GM12878 (cell line): ENCODE results near the gene SLC38A5. TPM values are rescaled to one million over a fixed set of nuclear protein-coding genes. Genes with fewer than 3 reads are reported as not detected.

ENCODE experiments used
- ATAC-seq: fragments of 200-7000 bp; cut with Tn5 transposase; 3 replicates; pipeline ENCODE4 v1.9.1; 2020; ENCODE audit warnings: mild to moderate bottlenecking, moderate library complexity
- BruUV-seq: library from RNA; stranded (reverse); fragments of 400-500 nt; replicated peaks from 2 replicates; lab custom pipeline; 2021; lab: Mats Ljungman, UMichigan
- CTCF ChIA-PET: fragments of 300-600 bp; sonication (Branson Sonifier 250); formaldehyde crosslinking; extraction: SDS; loops from one replicate; lab custom pipeline; 2021; ENCODE audit warnings: inconsistent platforms; lab: Yijun Ruan, JAX
- POLR2A ChIA-PET: fragments of 350-600 bp; formaldehyde crosslinking; extraction: SDS; loops from one replicate; lab custom pipeline; 2021; ENCODE audit warnings: inconsistent platforms; lab: Charles Lee
- RAD21 ChIA-PET: fragments of 300-600 bp; sonication (Branson Sonifier 250); formaldehyde crosslinking; loops from one replicate; lab custom pipeline; 2023; ENCODE audit warnings: antibody characterized with exemption; ENCODE audit not compliant: unreplicated experiment; lab: Charles Lee
- SMC1A ChIA-PET: fragments of 300-600 bp; sonication (Branson Sonifier 250); formaldehyde crosslinking; loops from one replicate; lab custom pipeline; 2023; ENCODE audit not compliant: unreplicated experiment, uncharacterized antibody; lab: Charles Lee
- DNase-seq: peaks from one replicate; pipeline ENCODE4 v3.0.0-alpha.2; 2011; ENCODE audit warnings: low read depth, low spot score
- FAIRE-seq: peaks from 3 replicates; lab custom pipeline; 2011; peaks lifted over from hg19 to GRCh38; lab: Jason Lieb, UNC
- H2AFZ ChIP-seq: 2 replicates; pipeline ENCODE4 v1.6.0; 2011; ENCODE audit warnings: low read depth, low read length, control low read depth; ENCODE audit not compliant: control insufficient read depth
- H3K27ac ChIP-seq: 2 replicates; pipeline ENCODE4 v1.5.1; 2011; ENCODE audit warnings: control low read depth; ENCODE audit not compliant: control insufficient read depth, insufficient read depth
- H3K27me3 ChIP-seq, 2 experiments: replicated peaks in 1 of 2; 2 replicates each; pipeline versions ENCODE4 v1.6.0 to v1.6.1; 2011; ENCODE audit warnings: low read length in 1 of 2; ENCODE audit not compliant: control insufficient read depth in 2 of 2, insufficient read depth in 2 of 2
- H3K36me3 ChIP-seq, 2 experiments: 2 replicates each; pipeline ENCODE4 v1.5.1; 2011; ENCODE audit warnings: low read length in 1 of 2; ENCODE audit not compliant: control insufficient read depth in 2 of 2, insufficient read depth in 2 of 2
- H3K4me1 ChIP-seq: 2 replicates; pipeline ENCODE4 v1.6.1; 2011; ENCODE audit warnings: mild to moderate bottlenecking, low read length, moderate library complexity, mixed read lengths; ENCODE audit not compliant: control insufficient read depth, insufficient read depth
- H3K4me2 ChIP-seq: 2 replicates; pipeline ENCODE4 v1.6.0; 2011; ENCODE audit warnings: control low read depth; ENCODE audit not compliant: control insufficient read depth, insufficient read depth
- H3K4me3 ChIP-seq: fragments of 200-600 bp; sonication (generic); 2 replicates; pipeline ENCODE4 v1.5.1; 2016
- H3K79me2 ChIP-seq: 2 replicates; pipeline ENCODE4 v1.6.0; 2011; ENCODE audit warnings: low read length; ENCODE audit not compliant: control insufficient read depth, insufficient read depth
- H3K9ac ChIP-seq: 2 replicates; pipeline ENCODE4 v1.8.0; 2011; ENCODE audit warnings: low read length, control low read depth, mixed read lengths; ENCODE audit not compliant: control insufficient read depth, insufficient read depth
- H3K9me3 ChIP-seq: replicated peaks from 3 replicates; pipeline ENCODE4 v1.5.1; 2011; ENCODE audit warnings: mild to moderate bottlenecking, low read length; ENCODE audit not compliant: control insufficient read depth, insufficient read depth
- H4K20me1 ChIP-seq: 2 replicates; pipeline ENCODE4 v1.6.0; 2011; ENCODE audit not compliant: control insufficient read depth, insufficient read depth
- HDAC2 ChIP-seq: fragments of 200-600 bp; sonication (generic); IDR thresholded peaks from 2 replicates; pipeline ENCODE4 v1.6.1; 2017
- IRF4 ChIP-seq: IDR thresholded peaks from 2 replicates; pipeline ENCODE4 v1.6.1; 2011; ENCODE audit warnings: low read depth, low read length
- KDM1A ChIP-seq: fragments of 200-600 bp; sonication (generic); IDR thresholded peaks from 2 replicates; pipeline ENCODE4 v1.6.1; 2016; ENCODE audit warnings: borderline replicate concordance
- MXI1 ChIP-seq: fragments of 150-350 bp; IDR thresholded peaks from 2 replicates; pipeline ENCODE4 v1.6.1; 2011; ENCODE audit warnings: low read depth, mild to moderate bottlenecking, inconsistent platforms, low read length, improper control_type of control experiment
- MYC ChIP-seq: IDR thresholded peaks from 2 replicates; pipeline ENCODE4 v1.6.1; 2011; ENCODE audit warnings: mild to moderate bottlenecking, low read length, moderate library complexity, inconsistent platforms; ENCODE audit not compliant: insufficient read depth, insufficient replicate concordance, insufficient read length, severe bottlenecking
- SREBF1 ChIP-seq: IDR thresholded peaks from 2 replicates; pipeline ENCODE4 v1.6.1; 2012; ENCODE audit warnings: mild to moderate bottlenecking, low read length
- ZNF217 ChIP-seq: fragments of 450-650 bp; IDR thresholded peaks from 2 replicates; pipeline ENCODE4 v1.6.1; 2017; ENCODE audit warnings: antibody characterized with exemption, mild to moderate bottlenecking
- WGBS: methylation state at CpG from one replicate; pipeline ENCODE4 v1.1.6; 2016; ENCODE audit warnings: low lambda C conversion rate; ENCODE audit not compliant: insufficient replicate concordance, insufficient coverage; ENCODE audit errors: missing lambda C conversion rate; 5-methylcytosine and 5-hydroxymethylcytosine counted together
- in situ Hi-C: fragments of 300-500 bp; cut with MboI; formaldehyde crosslinking; loops from 9 replicates; pipeline ENCODE4 v1.14.3; 2018; ENCODE audit warnings: mixed read lengths
- intact Hi-C: fragments of 100-400 bp; cut with micrococcal nuclease; formaldehyde crosslinking; loops from one replicate; pipeline ENCODE4 v1.14.2; 2022; ENCODE audit not compliant: unreplicated experiment
- polyA plus RNA-seq, 11 experiments: library from polyadenylated mRNA; depleted of rRNA in 4 of 11; unstranded in 6 of 11; stranded (reverse) in 5 of 11; fragments of >200 nt; fragmentation: Nextera tagmentation in 4 of 11; fragmentation: Illumina TruSeq in 1 of 11; extraction: Ambion mirVana in 4 of 11; extraction: Trizol in 1 of 11; gene quantifications; 1 replicate in 1 of 11; 2 replicates in 10 of 11; pipeline versions ENCODE4 v1.2.1 to v1.2.3, GENCODE V29; 2011 to 2016; ENCODE audit warnings: inconsistent platforms in 2 of 11, missing spikeins in 2 of 11, low read depth in 1 of 11
- total RNA-seq, 4 experiments: library from RNA; depleted of rRNA in 3 of 4; stranded (reverse); fragments of >200 nt in 3 of 4; fragmentation: Illumina TruSeq in 1 of 4; extraction: Trizol in 1 of 4; gene quantifications; 2 replicates each; pipeline versions ENCODE4 v1.2.1 to v1.2.3, GENCODE V29; 2013 to 2021
- TF ChIP-seq, protein P1 (sequence below): fragments of 450-650 bp; IDR thresholded peaks from 2 replicates; pipeline ENCODE4 v1.6.1; 2017; ENCODE audit warnings: low read depth, mild to moderate bottlenecking, moderate library complexity
- TF ChIP-seq, protein P2 (sequence below): fragments of 150-350 bp; IDR thresholded peaks from 2 replicates; pipeline ENCODE4 v1.6.1; 2016; ENCODE audit warnings: low read depth, low read length
- TF ChIP-seq, protein P3 (sequence below): IDR thresholded peaks from 2 replicates; pipeline ENCODE4 v1.6.1; 2012; ENCODE audit warnings: low read length, inconsistent platforms
- TF ChIP-seq, protein P4 (sequence below): fragments of 450-650 bp; IDR thresholded peaks from 2 replicates; pipeline ENCODE4 v1.6.1; 2017; ENCODE audit warnings: mild to moderate bottlenecking, moderate library complexity

SLC38A5 gene
- total and polyA plus RNA-seq, 10 of the 15 experiments (the other 5 are each of a cell fraction or from before 2014, with no cell fraction given), result 4.2 to 108 (median 70.6) TPM

DNA sequence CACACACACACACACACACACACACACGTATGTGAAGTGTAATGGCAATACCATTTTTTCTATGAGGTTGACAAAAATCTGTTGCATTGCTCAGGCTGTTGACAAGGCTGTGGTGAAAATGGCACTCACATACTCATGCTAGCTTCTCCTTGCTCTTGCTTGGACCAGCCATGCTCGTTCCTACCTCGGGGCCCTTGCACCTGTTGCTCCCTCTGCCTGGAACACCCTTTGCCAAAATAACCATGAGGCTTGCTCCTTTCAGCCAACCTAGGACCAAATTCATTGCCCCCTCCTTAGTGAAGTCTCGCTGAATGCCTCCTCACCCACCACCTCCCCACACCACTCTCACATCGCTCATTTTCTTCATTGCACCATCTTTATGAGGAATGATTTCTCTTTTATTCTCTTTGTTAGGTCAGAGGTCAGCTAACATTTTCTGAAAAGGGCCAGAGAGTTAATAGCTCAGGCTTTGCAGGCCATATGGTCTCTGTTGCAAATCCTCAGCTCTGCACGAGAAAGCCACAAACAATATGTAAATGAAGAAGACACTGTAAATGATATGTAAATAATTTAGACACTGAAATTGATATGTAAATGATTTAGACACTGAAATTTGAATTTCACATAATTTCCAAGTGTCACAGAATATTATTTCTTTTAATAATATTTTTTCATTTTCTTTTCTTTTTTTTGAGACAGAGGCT, 13.3 kb downstream of the SLC38A5 start:
- intact Hi-C loops (no loop called here), in situ Hi-C loops (no loop called here)
- Histone ChIP-seq H3K4me3 (no peak overlapping the region), H3K9ac (no peak overlapping the region), H3K4me1 (no peaks in the 10 kb centered on the region), H3K27ac (no peak overlapping the region), H3K27me3 (no peaks in the 10 kb centered on the region), H3K9me3 (no peaks in the 10 kb centered on the region), H3K36me3 (peaks cover 0 to 1% of the 10 kb centered on the region in 2 experiments; a peak in 3 of 4 replicates), H3K4me2 (no peak overlapping the region), H2AFZ (no peak overlapping the region), H4K20me1 (no peaks in the 10 kb centered on the region), H3K79me2 (no peaks in the 10 kb centered on the region)
- ChIA-PET SMC1A (interaction anchor here (1.1 kb wide), 1 partner anchor 9 kb away, joined by 3 read pairs; no protein-coding TSS in a partner anchor), CTCF (interaction anchor here (0.6 kb wide), 1 partner anchor 516 kb away, joined by 3 read pairs; no protein-coding TSS in a partner anchor), POLR2A (no interaction called here), RAD21 (no interaction called here)
- ATAC-seq (no peak), FAIRE-seq (no peak), DNase-seq (no peak)
- 43% methylated on average over 6 of the region's 6 CpGs for WGBS
- no TSS peak for BruUV-seq
- TF ChIP-seq MXI1 (no peak), HDAC2 (no peak), ZNF217 (no peak), MYC (no peak), SREBF1 (no peak), IRF4 (no peak), KDM1A (no peak)
- TF ChIP-seq, protein P1, sequence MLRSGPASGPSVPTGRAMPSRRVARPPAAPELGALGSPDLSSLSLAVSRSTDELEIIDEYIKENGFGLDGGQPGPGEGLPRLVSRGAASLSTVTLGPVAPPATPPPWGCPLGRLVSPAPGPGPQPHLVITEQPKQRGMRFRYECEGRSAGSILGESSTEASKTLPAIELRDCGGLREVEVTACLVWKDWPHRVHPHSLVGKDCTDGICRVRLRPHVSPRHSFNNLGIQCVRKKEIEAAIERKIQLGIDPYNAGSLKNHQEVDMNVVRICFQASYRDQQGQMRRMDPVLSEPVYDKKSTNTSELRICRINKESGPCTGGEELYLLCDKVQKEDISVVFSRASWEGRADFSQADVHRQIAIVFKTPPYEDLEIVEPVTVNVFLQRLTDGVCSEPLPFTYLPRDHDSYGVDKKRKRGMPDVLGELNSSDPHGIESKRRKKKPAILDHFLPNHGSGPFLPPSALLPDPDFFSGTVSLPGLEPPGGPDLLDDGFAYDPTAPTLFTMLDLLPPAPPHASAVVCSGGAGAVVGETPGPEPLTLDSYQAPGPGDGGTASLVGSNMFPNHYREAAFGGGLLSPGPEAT, result no peak
- TF ChIP-seq, protein P2, sequence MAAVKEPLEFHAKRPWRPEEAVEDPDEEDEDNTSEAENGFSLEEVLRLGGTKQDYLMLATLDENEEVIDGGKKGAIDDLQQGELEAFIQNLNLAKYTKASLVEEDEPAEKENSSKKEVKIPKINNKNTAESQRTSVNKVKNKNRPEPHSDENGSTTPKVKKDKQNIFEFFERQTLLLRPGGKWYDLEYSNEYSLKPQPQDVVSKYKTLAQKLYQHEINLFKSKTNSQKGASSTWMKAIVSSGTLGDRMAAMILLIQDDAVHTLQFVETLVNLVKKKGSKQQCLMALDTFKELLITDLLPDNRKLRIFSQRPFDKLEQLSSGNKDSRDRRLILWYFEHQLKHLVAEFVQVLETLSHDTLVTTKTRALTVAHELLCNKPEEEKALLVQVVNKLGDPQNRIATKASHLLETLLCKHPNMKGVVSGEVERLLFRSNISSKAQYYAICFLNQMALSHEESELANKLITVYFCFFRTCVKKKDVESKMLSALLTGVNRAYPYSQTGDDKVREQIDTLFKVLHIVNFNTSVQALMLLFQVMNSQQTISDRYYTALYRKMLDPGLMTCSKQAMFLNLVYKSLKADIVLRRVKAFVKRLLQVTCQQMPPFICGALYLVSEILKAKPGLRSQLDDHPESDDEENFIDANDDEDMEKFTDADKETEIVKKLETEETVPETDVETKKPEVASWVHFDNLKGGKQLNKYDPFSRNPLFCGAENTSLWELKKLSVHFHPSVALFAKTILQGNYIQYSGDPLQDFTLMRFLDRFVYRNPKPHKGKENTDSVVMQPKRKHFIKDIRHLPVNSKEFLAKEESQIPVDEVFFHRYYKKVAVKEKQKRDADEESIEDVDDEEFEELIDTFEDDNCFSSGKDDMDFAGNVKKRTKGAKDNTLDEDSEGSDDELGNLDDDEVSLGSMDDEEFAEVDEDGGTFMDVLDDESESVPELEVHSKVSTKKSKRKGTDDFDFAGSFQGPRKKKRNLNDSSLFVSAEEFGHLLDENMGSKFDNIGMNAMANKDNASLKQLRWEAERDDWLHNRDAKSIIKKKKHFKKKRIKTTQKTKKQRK, result no peak
- TF ChIP-seq, protein P3, sequence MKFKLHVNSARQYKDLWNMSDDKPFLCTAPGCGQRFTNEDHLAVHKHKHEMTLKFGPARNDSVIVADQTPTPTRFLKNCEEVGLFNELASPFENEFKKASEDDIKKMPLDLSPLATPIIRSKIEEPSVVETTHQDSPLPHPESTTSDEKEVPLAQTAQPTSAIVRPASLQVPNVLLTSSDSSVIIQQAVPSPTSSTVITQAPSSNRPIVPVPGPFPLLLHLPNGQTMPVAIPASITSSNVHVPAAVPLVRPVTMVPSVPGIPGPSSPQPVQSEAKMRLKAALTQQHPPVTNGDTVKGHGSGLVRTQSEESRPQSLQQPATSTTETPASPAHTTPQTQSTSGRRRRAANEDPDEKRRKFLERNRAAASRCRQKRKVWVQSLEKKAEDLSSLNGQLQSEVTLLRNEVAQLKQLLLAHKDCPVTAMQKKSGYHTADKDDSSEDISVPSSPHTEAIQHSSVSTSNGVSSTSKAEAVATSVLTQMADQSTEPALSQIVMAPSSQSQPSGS, result no peak
- TF ChIP-seq, protein P4, sequence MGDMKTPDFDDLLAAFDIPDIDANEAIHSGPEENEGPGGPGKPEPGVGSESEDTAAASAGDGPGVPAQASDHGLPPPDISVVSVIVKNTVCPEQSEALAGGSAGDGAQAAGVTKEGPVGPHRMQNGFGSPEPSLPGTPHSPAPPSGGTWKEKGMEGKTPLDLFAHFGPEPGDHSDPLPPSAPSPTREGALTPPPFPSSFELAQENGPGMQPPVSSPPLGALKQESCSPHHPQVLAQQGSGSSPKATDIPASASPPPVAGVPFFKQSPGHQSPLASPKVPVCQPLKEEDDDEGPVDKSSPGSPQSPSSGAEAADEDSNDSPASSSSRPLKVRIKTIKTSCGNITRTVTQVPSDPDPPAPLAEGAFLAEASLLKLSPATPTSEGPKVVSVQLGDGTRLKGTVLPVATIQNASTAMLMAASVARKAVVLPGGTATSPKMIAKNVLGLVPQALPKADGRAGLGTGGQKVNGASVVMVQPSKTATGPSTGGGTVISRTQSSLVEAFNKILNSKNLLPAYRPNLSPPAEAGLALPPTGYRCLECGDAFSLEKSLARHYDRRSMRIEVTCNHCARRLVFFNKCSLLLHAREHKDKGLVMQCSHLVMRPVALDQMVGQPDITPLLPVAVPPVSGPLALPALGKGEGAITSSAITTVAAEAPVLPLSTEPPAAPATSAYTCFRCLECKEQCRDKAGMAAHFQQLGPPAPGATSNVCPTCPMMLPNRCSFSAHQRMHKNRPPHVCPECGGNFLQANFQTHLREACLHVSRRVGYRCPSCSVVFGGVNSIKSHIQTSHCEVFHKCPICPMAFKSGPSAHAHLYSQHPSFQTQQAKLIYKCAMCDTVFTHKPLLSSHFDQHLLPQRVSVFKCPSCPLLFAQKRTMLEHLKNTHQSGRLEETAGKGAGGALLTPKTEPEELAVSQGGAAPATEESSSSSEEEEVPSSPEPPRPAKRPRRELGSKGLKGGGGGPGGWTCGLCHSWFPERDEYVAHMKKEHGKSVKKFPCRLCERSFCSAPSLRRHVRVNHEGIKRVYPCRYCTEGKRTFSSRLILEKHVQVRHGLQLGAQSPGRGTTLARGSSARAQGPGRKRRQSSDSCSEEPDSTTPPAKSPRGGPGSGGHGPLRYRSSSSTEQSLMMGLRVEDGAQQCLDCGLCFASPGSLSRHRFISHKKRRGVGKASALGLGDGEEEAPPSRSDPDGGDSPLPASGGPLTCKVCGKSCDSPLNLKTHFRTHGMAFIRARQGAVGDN, result no peak
